Smooth muscle cell (in vitro differentiated cells): ENCODE measurements around the gene SLC19A1. TPM values are rescaled to one million over a fixed set of nuclear protein-coding genes. Genes with fewer than 3 reads are reported as not detected.
"Not testable (repeated sequence)": the region's sequence is repeated elsewhere in the genome, so short reads cannot be mapped to it uniquely, and the experiment has no call there.

Source experiments
- DNase-seq: peaks from one replicate; lab custom pipeline; 2025; ENCODE audit not compliant: unreplicated experiment; lab: John Stamatoyannopoulos, UW
- H2AFZ ChIP-seq: fragments of 200-600 bp; sonication (generic); 2 replicates; pipeline ENCODE4 v1.6.0; 2016; ENCODE audit warnings: antibody characterized with exemption, low read depth, mild to moderate bottlenecking
- H3F3A ChIP-seq: fragments of 200-600 bp; sonication (generic); 2 replicates; pipeline ENCODE4 v1.6.0; 2017; ENCODE audit warnings: antibody characterized with exemption, low read depth
- H3K27ac ChIP-seq: fragments of 200-600 bp; sonication (generic); 2 replicates; pipeline ENCODE4 v1.5.1; 2016; ENCODE audit warnings: low read depth, mild to moderate bottlenecking
- H3K27me3 ChIP-seq: fragments of 200-600 bp; sonication (generic); 2 replicates; pipeline ENCODE4 v1.6.1; 2016; ENCODE audit warnings: low read depth, mild to moderate bottlenecking
- H3K36me3 ChIP-seq: fragments of 200-600 bp; sonication (generic); 2 replicates; pipeline ENCODE4 v1.5.1; 2016; ENCODE audit warnings: low read depth
- H3K4me1 ChIP-seq: fragments of 200-600 bp; sonication (generic); 2 replicates; pipeline ENCODE4 v1.5.1; 2016; ENCODE audit warnings: low read depth
- H3K4me2 ChIP-seq: fragments of 200-600 bp; sonication (generic); 2 replicates; pipeline ENCODE4 v1.6.0; 2016; ENCODE audit warnings: mild to moderate bottlenecking
- H3K4me3 ChIP-seq: fragments of 200-600 bp; sonication (generic); 2 replicates; pipeline ENCODE4 v1.5.1; 2016; ENCODE audit warnings: mild to moderate bottlenecking
- H3K79me2 ChIP-seq: fragments of 200-600 bp; sonication (generic); 2 replicates; pipeline ENCODE4 v1.6.0; 2016; ENCODE audit warnings: low read depth, mild to moderate bottlenecking
- H3K9ac ChIP-seq: fragments of 200-600 bp; sonication (generic); 2 replicates; pipeline ENCODE4 v1.6.0; 2016; ENCODE audit warnings: low read depth
- H3K9me3 ChIP-seq: fragments of 200-600 bp; sonication (generic); replicated peaks from 2 replicates; pipeline ENCODE4 v1.5.1; 2016; ENCODE audit warnings: low read depth
- H4K20me1 ChIP-seq: fragments of 200-600 bp; sonication (generic); 2 replicates; pipeline ENCODE4 v1.6.0; 2016; ENCODE audit warnings: low read depth
- CTCF ChIP-seq: fragments of 200-600 bp; sonication (generic); IDR thresholded peaks from 2 replicates; pipeline ENCODE4 v1.5.1; 2017; ENCODE audit warnings: borderline replicate concordance, mild to moderate bottlenecking, antibody characterized with exemption; ENCODE audit not compliant: insufficient read depth, poor library complexity, severe bottlenecking
- WGBS: methylation state at CpG from one replicate; pipeline ENCODE4 v1.1.7; 2016; ENCODE audit warnings: low lambda C conversion rate; 5-methylcytosine and 5-hydroxymethylcytosine counted together
- polyA plus RNA-seq: library from polyadenylated mRNA; unstranded; fragments of >200 nt; fragmentation: Nextera tagmentation; extraction: Ambion mirVana; gene quantifications from 2 replicates; pipeline ENCODE4 v1.2.1, GENCODE V29; 2016
- total RNA-seq: library from RNA; depleted of rRNA; stranded (reverse); fragments of >200 nt; gene quantifications from 2 replicates; pipeline ENCODE4 v1.2.3, GENCODE V29; 2014

Gene SLC19A1
- total and polyA plus RNA-seq, 2 experiments from 2014 or later, result 2.3 to 33.2 TPM

- WGBS, result 96% methylated on average over 12 of the region's 12 CpGs
- no peak for DNase-seq
- Histone ChIP-seq H2AFZ (no peak overlapping the region), H4K20me1 (no peaks in the 10 kb centered on the region), H3K4me3 (no peak overlapping the region), H3K79me2 (no peaks in the 10 kb centered on the region), H3K4me1 (no peaks in the 10 kb centered on the region), H3K4me2 (no peak overlapping the region), H3K9me3 (no peaks in the 10 kb centered on the region), H3K27me3 (no peaks in the 10 kb centered on the region), H3K9ac (no peak overlapping the region), H3F3A (no peaks in the 10 kb centered on the region), H3K36me3 (no peaks in the 10 kb centered on the region), H3K27ac (no peak overlapping the region)
- no peak for TF ChIP-seq CTCF
Observed at GRCh38 chr21:45533361-45533845, 8.8 kb downstream of the SLC19A1 start.

GRCh38 chr21:45532826-45533360, 9.3 kb downstream of the SLC19A1 start:
- Histone ChIP-seq H3K79me2 (no peaks in the 10 kb centered on the region), H3K9me3 (no peaks in the 10 kb centered on the region), H3K27ac (no peak overlapping the region), H3K9ac (no peak overlapping the region), H3K27me3 (no peaks in the 10 kb centered on the region), H3K4me1 (no peaks in the 10 kb centered on the region), H3K4me3 (no peak overlapping the region), H4K20me1 (no peaks in the 10 kb centered on the region), H3K4me2 (no peak overlapping the region), H3F3A (no peaks in the 10 kb centered on the region), H2AFZ (no peak overlapping the region), H3K36me3 (no peaks in the 10 kb centered on the region)
- 89% methylated on average over 7 of the region's 7 CpGs for WGBS
- no peak for DNase-seq
- no peak for TF ChIP-seq CTCF

GRCh38 chr21:45531393-45532215, 10.6 kb downstream of the SLC19A1 start:
- Histone ChIP-seq H3K9ac (no peak overlapping the region), H3K27me3 (no peaks in the 10 kb centered on the region), H3K9me3 (no peaks in the 10 kb centered on the region), H3K4me1 (no peaks in the 10 kb centered on the region), H3K27ac (no peak overlapping the region), H3K79me2 (no peaks in the 10 kb centered on the region), H3K4me3 (no peak overlapping the region), H4K20me1 (no peaks in the 10 kb centered on the region), H3F3A (no peaks in the 10 kb centered on the region), H3K36me3 (no peaks in the 10 kb centered on the region), H3K4me2 (no peak overlapping the region), H2AFZ (no peak overlapping the region)
- 97% methylated on average over 75 of the region's 76 CpGs for WGBS
- TF ChIP-seq CTCF, result no peak
- no peak for DNase-seq

- not testable (repeated sequence) for H3K4me3 ChIP-seq, H4K20me1 ChIP-seq, H3F3A ChIP-seq, H2AFZ ChIP-seq, H3K27me3 ChIP-seq, H3K27ac ChIP-seq, H3K9me3 ChIP-seq, H3K4me2 ChIP-seq, DNase-seq, H3K79me2 ChIP-seq, H3K4me1 ChIP-seq, H3K9ac ChIP-seq, H3K36me3 ChIP-seq
- WGBS, result 95% methylated on average over 4 of the region's 17 CpGs
Observed at GRCh38 chr21:45531114-45531392, 11.2 kb downstream of the SLC19A1 start.
